ENCODE measurements around the gene ZBTB44. TPM values are rescaled to one million over a fixed set of nuclear protein-coding genes. Genes with fewer than 3 reads are reported as not detected.
"Not testable (repeated sequence)": the region's sequence is repeated elsewhere in the genome, so short reads cannot be mapped to it uniquely, and the experiment has no call there.

Gene ZBTB44
- total RNA-seq, 1 experiment from 2014 or later, result 23.8 TPM

DNA sequence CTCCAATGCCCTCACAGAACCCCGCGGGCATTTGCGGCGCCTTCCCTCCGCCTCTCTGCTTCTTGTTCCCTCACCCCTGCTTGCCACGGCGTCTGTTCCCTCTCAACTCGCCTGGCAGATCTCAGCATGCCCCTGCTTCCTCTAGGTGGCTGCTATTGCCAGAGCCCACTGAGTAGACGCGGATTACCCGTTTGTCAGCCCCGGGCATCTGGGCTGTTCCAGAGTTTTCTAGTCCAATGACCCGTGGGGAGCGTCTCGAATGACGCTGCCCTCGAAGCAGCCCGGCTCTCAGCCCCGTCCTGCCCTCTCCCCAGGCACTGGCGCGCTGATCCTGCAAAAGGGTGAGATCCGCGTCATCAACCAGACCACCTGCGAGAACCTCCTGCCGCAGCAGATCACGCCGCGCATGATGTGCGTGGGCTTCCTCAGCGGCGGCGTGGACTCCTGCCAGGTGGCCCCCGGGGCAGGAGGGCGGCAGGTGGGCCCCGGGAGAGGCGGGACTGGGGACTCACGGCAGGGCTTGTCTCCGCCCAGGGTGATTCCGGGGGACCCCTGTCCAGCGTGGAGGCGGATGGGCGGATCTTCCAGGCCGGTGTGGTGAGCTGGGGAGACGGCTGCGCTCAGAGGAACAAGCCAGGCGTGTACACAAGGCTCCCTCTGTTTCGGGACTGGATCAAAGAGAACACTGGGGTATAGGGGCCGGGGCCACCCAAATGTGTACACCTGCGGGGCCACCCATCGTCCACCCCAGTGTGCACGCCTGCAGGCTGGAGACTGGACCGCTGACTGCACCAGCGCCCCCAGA is 105.4 kb downstream of the ZBTB44 start:
- in situ Hi-C loops (cut with HindIII; ENCODE audit: low pct_unique_long_range_greater_than_20kb, low sequenced_read_pairs), result no loop called here
- no peak for DNase-seq (ENCODE audit: low read depth)

DNA sequence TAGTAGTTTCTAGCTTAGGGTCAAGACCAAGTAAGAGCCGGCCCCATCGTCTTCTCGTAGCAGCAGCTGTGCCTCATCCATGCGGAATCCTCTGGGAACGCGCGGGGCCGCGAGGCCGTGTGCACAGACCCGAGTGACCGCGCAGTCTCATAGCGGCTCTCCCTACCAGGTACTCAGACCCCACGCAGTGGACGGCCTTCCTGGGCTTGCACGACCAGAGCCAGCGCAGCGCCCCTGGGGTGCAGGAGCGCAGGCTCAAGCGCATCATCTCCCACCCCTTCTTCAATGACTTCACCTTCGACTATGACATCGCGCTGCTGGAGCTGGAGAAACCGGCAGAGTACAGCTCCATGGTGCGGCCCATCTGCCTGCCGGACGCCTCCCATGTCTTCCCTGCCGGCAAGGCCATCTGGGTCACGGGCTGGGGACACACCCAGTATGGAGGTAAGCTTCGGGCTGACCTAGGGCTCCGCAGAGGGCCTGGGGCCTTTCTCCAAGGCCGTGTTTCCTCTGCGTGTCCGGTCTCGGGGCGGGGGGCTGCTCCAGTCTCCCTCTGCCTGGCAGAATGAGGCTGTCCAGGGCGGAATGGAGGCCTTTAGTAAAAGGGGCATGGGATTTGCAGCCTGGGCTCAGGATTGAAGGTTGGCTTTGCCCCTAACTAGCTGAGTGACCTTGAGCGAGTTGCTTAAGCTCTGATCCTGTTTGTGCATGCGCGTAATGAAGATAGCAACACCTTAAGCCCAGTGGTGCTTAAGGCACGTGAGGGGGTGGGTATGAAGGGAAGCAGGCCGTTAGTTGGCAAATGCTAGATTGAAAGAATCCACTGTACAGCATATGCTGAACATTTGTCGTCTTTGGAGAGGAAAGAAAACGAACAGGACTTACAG is 106.2 kb downstream of the ZBTB44 start:
- DNase-seq (ENCODE audit: low read depth), result no peak
- in situ Hi-C loops (cut with HindIII; ENCODE audit: low pct_unique_long_range_greater_than_20kb, low sequenced_read_pairs), result no loop called here

DNA sequence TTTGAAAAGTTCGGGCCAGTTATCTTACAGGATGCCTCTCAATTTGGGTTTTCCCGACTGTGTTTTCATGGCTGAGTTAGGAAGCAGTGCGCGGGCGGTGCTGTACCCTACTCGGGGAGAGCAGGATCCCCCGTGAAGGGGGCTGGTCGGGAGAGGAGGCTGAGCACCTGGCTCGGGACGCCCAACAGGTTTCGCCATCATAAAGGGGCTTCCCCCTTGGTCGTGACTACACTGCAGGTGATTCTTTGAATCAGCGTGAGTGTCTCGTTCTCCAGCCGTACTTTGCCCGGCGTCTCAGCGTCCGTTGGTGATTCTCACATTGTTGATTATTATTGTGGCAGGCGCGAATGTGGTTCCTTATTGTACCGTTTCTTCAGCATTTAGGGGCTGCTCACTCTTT is 108.6 kb downstream of the ZBTB44 start:
- in situ Hi-C loops (cut with HindIII; ENCODE audit: low pct_unique_long_range_greater_than_20kb, low sequenced_read_pairs), result no loop called here
- no peak for DNase-seq (ENCODE audit: low read depth)

- DNase-seq (ENCODE audit: low read depth), result no peak
- in situ Hi-C loops (cut with HindIII; ENCODE audit: low pct_unique_long_range_greater_than_20kb, low sequenced_read_pairs), result no loop called here
Measured at GRCh38 chr11:130204703-130205095, 110.0 kb downstream of the ZBTB44 start.

DNA sequence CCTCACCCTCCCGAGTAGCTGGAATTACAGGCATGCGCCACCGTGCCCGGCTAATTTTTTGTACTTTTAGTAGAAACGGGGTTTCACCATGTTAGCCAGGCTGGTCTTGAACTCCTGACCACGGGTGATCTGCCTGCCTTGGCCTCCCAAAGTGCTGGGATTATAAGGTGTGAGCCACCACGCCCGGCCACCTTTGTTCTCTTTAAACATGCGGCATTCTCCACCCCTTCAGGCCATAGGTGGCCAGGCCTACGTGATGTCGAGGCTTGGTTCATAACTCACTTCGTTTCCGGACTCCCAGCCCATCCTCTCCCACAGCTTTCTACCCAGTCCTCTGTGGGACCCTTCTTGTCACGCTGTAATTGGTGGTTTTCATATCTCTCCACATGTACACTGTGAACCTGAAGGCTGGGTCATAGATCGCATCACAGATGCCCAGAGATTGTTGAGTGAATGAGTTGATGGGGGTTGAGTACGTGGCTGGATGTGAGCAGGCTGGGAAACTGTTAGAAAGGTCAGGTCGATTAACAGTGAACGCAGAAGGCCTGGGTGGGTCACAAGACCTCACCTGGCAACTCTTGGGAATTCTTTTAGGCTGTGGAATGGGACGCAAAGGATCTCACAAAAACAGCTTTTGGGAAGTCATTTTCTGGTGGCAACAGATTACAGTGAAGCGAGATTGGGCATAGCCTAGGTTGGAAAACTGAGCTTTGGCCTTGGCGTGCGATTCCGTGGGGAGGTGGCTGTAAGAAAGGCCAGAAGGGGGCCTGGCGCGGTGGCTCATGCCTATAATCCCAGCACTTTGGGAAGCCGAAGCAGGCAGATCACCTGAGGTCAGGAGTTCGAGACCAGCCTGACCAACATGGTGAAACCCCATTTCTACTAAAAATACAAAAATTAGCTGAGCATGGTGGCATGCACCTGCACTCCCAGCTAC is 110.7 kb downstream of the ZBTB44 start:
- in situ Hi-C loops (cut with HindIII; ENCODE audit: low pct_unique_long_range_greater_than_20kb, low sequenced_read_pairs), result no loop called here
- DNase-seq (ENCODE audit: low read depth), result no peak

GRCh38 chr11:130202818-130203689 is 111.7 kb downstream of the ZBTB44 start:
- no peak for DNase-seq (ENCODE audit: low read depth)
- in situ Hi-C loops (cut with HindIII; ENCODE audit: low pct_unique_long_range_greater_than_20kb, low sequenced_read_pairs), result no loop called here

GRCh38 chr11:130202009-130202817 is 112.5 kb downstream of the ZBTB44 start:
- DNase-seq (ENCODE audit: low read depth), result no peak

GRCh38 chr11:130201026-130201425 is 113.7 kb downstream of the ZBTB44 start:
- in situ Hi-C loops (cut with HindIII; ENCODE audit: low pct_unique_long_range_greater_than_20kb, low sequenced_read_pairs), result no loop called here
- DNase-seq (ENCODE audit: low read depth), result no peak

More at GRCh38 chr11:130202009-130202817, 112.5 kb downstream of the ZBTB44 start:
- in situ Hi-C loops (cut with HindIII; ENCODE audit: low pct_unique_long_range_greater_than_20kb, low sequenced_read_pairs), result no loop called here

DNA sequence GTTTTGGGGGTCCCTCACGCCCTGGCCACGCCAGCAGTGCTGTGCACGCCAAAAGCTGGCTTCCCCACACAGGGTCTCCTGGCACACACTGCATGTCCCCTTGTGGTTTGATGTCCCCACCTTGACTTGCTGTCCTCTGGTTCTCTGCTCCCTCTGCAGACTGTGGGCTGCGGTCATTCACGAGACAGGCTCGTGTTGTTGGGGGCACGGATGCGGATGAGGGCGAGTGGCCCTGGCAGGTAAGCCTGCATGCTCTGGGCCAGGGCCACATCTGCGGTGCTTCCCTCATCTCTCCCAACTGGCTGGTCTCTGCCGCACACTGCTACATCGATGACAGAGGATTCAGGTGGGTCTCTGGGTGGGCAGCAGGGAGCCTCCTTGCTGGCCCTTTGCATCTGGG is 114.9 kb downstream of the ZBTB44 start:
- in situ Hi-C loops (cut with HindIII; ENCODE audit: low pct_unique_long_range_greater_than_20kb, low sequenced_read_pairs), result no loop called here
- DNase-seq (ENCODE audit: low read depth), result no peak

DNA sequence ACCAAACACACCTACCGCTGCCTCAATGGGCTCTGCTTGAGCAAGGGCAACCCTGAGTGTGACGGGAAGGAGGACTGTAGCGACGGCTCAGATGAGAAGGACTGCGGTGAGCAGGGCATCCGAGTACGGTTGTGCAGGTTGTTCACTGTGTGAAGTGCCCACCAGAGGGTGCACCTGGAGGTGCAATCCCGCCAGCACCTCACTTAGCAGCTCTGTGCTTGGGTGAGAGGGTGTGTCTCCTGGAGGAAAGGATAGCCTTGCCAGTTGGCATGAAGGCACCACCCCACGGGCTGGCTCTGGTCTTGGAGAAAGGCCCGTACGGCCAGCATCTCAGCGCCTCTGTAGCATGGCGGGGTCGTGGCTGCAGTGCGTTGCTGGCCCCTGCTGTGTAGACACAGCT is 115.8 kb downstream of the ZBTB44 start:
- DNase-seq (ENCODE audit: low read depth), result no peak
- in situ Hi-C loops (cut with HindIII; ENCODE audit: low pct_unique_long_range_greater_than_20kb, low sequenced_read_pairs), result no loop called here

- in situ Hi-C loops (cut with HindIII; ENCODE audit: low pct_unique_long_range_greater_than_20kb, low sequenced_read_pairs), result no loop called here
- DNase-seq (ENCODE audit: low read depth), result no peak
Measured at GRCh38 chr11:130198292-130198691, 116.4 kb downstream of the ZBTB44 start.

DNA sequence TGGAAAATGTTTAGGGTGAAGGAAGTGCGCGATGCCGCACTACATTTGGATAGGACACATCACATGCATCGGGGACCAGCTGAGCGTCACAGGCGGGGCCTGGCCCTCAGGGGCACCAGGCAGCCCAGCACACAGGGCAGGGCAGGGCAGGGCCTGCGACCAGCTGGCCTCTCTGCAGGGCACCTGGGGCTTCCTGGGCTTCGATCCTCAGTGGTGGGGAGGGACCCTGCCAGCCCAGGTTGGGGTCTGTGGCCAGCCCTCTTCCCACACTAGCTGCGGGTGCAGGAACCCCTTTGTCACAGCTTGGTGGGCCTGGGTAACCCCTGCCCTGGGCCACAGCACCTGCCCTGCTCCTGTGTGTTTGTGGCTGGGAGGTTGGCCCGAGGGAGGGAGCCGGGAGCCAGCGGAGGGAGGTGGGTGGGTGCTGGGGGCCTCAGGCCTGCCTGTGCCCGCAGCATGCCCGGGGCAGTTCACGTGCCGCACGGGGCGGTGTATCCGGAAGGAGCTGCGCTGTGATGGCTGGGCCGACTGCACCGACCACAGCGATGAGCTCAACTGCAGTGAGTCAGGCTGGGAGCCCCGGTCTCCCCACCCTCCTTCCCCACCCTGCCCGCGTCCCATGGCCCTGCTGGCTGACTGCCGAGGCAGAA is 117.2 kb downstream of the ZBTB44 start:
- in situ Hi-C loops (cut with HindIII; ENCODE audit: low pct_unique_long_range_greater_than_20kb, low sequenced_read_pairs), result no loop called here
- no peak for DNase-seq (ENCODE audit: low read depth)

DNA sequence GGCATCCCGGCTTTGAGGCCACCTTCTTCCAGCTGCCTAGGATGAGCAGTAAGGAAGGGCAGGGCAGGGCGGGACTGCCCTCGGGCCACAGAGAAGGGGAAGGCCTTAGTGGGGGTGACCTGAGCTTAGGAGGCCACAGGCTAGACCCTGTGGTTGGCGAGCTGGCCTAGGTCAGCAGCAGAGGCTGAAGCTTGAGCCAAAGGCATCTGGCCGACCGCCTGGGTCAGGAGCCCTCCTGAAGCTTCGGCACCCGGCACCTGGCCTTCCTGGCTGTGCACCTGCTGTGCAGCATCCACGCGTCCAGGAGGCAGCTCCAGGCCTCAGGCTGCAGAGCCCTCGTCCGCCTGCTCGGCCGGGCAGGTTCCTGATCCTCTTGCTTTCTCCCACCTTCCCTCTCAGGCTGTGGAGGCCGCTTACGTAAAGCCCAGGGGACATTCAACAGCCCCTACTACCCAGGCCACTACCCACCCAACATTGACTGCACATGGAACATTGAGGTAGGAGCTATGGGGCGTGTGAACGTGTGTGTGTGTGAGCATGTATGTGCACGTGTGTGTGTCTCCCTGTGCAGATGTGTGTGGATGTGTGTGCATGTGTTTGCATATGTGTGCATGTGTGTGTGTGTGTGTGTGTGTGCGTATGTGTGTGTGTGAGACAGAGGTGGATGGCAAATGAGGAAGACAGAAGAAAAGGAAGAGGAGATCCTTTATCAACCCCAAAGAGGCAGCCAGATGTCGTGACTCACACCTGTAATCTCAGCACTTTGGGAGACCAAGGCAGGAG is 120.3 kb downstream of the ZBTB44 start:
- in situ Hi-C loops (cut with HindIII; ENCODE audit: low pct_unique_long_range_greater_than_20kb, low sequenced_read_pairs), result no loop called here
- DNase-seq (ENCODE audit: low read depth), result no peak

- DNase-seq (ENCODE audit: low read depth); in situ Hi-C loops (cut with HindIII; ENCODE audit: low pct_unique_long_range_greater_than_20kb, low sequenced_read_pairs): not testable (repeated sequence)
Measured at GRCh38 chr11:130193551-130193950, 121.2 kb downstream of the ZBTB44 start.

DNA sequence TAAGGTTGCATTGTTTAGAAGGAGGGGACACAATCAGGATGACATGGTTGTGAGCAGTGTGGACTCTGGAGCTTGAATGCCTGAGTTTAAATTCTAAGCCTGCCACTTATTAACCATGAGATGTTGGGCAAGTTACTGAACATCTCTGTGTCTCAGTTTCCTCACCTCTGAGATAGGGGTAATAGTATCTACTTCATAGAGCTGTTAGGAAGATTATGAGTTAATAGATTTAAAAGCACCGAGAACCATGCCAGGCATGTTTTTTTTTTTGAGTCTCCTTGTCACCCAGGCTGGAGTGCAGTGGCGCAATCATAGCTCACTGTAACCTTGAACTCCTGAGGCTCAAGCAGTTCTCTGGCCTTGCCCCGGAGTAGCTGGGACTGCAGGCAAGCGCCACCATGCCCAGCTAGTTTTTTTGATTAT is 121.9 kb downstream of the ZBTB44 start:
- in situ Hi-C loops (cut with HindIII; ENCODE audit: low pct_unique_long_range_greater_than_20kb, low sequenced_read_pairs), result no loop called here
- no peak for DNase-seq (ENCODE audit: low read depth)

- no peak for DNase-seq (ENCODE audit: low read depth)
- in situ Hi-C loops (cut with HindIII; ENCODE audit: low pct_unique_long_range_greater_than_20kb, low sequenced_read_pairs), result no loop called here
Measured at GRCh38 chr11:130191896-130192295, 122.8 kb downstream of the ZBTB44 start.

Measured in Caki2 (cell line).